ENCODE data around the gene OR8U1. TPM values are rescaled to one million over a fixed set of nuclear protein-coding genes. Genes with fewer than 3 reads are reported as not detected.

The OR8U1 gene
- total RNA-seq: not detected in 2 replicates

GRCh38 chr11:56375324-56375723, at the start of gene OR8U1:
Gene OR8U1, plus strand, starts transcription at chr11:56375624. Its CDS starts 0 bp downstream, at chr11:56375624.

DNA sequence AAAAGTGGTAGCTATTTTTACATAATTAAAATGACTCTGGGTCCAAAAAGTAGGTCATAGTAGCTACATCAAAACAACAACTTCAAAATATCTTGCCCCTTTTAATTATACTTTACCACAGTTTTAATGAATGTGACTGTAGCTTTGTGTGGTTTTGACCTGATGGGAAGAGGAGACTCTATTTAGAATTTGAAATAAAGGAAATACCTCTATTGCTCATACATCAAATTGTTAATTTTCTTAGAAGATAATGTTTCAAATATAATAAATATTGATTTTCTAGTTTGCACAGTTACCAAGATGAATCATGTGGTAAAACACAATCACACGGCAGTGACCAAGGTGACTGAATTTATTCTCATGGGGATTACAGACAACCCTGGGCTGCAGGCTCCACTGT, 29.7 kb upstream of the OR8U1 start, which contains the start of gene OR8K1:
TSS of gene OR8K1 (plus strand) at position 301 of the 400 bp plus-strand sequence. CDS start at position 301, 0 bp downstream.

DNA sequence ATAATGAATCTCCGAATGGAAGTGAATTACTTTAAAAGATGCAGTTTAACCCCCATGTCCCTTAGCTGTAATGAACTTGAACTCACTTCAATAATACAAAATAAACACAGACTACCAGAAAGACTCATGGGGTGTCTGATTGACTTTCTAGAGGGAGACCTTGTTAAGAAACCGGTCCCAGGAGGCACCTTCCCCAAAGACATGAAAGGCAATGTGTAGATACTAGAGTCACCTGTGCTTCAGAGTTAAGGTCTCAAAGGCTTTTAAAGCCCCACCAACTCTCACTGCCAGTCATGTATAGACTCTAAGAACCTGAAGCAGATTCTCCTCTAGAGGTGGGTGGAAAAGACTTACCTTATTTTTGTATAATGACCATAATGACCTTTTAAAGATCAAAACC, 21.4 kb upstream of the OR8U1 start, which contains the start of gene OR8J1:
TSS of gene OR8J1 (plus strand) at position 301 of the 400 bp plus-strand sequence. CDS start 5,956 bp downstream, outside the sequence.

DNA sequence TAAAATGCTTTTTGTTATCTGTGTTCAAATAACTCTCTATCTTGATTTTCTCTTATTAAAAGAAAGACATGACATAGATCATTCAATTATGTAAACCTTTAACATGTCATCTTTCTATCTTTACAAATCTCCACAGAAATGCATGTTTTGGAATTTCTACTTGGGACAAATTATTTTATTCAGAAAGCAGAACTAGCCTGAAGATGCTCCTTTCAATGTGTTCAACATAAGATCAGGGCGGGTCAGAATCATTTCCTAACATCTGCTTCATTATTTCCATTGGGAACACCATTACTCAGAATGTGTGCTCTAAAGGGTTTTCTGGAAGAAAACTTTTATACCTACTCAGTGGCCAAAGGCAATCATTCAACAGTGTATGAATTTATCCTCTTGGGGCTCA, 37.0 kb downstream of the OR8U1 start, which contains the start of gene OR5AL1:
TSS of gene OR5AL1 (plus strand) at position 301 of the 400 bp plus-strand sequence.

Other genes with a start within 250 kb of the OR8U1 start
- not detected in 2 replicates for gene OR8J3, start 235.4 kb upstream of the OR8U1 start, total RNA-seq
- not detected in 2 replicates for gene OR8K5, start 215.3 kb upstream of the OR8U1 start, total RNA-seq
- gene OR5J2, start 199.0 kb upstream of the OR8U1 start, total RNA-seq: not detected in 2 replicates
- not detected in 2 replicates for gene OR5T2, start 141.4 kb upstream of the OR8U1 start, total RNA-seq
- gene OR5T3, start 123.4 kb upstream of the OR8U1 start, total RNA-seq: not detected in 2 replicates
- gene OR5T1, start 101.5 kb upstream of the OR8U1 start, total RNA-seq: not detected in 2 replicates
- gene OR8H1, start 83.4 kb upstream of the OR8U1 start, total RNA-seq: not detected in 2 replicates
- not detected in 2 replicates for gene OR8K3, start 60.5 kb upstream of the OR8U1 start, total RNA-seq
- gene OR8K1, start 29.6 kb upstream of the OR8U1 start, total RNA-seq: not detected in 2 replicates
- gene OR8J1, start 21.3 kb upstream of the OR8U1 start, total RNA-seq: not detected in 2 replicates
- not detected in 2 replicates for gene OR5AL1, start 37.1 kb downstream of the OR8U1 start, total RNA-seq
- gene OR5M3, start 97.7 kb downstream of the OR8U1 start, total RNA-seq: not detected in 2 replicates
- gene OR5M8, start 115.7 kb downstream of the OR8U1 start, total RNA-seq: not detected in 2 replicates
- not detected in 2 replicates for gene OR5M11, start 167.6 kb downstream of the OR8U1 start, total RNA-seq
- not detected in 2 replicates for gene OR5M10, start 202.1 kb downstream of the OR8U1 start, total RNA-seq
- not detected in 2 replicates for gene OR5M1, start 239.2 kb downstream of the OR8U1 start, total RNA-seq

Data from bladder microvascular endothelial cell (primary cell).